ENCODE data around the gene HPN.

DNA sequence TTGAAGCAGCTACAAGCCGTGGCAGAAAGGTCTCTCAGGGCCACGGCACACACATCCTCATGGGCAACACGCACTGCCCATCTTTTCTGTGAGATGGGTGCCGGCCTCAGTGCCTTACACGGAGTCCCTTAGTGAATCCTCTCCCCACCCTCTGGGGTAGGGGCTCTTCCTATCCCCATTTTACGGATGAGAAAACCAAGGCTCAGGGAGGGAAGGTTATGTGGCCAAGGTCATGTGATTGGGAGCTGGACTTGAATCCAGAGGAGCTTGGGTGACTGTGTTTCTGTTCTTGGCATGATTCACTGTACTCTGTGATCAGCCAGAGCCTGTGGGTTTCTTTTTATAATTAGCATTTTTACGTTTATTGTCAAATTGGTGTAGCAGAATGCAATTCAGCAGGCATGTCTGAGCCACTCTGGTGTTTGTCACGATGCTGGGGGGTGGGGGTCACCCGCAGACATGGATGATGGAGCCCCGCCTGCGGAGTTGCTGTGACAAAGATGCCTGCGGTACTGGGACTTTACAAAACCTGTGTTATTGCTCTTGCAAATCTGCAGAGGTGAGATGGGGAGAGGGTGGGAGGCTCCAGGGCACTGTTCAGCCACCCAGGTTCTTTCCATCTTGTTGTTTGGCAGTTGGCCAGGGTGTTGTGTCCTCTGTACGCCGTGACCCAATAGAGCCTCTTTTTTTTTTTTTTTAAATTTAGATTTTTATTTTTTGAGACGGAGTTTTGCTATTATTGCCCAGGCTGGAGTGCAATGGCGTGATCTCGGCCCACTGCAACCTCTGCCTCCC is 6.7 kb upstream of the HPN start:
- TF ChIP-seq, protein P1, sequence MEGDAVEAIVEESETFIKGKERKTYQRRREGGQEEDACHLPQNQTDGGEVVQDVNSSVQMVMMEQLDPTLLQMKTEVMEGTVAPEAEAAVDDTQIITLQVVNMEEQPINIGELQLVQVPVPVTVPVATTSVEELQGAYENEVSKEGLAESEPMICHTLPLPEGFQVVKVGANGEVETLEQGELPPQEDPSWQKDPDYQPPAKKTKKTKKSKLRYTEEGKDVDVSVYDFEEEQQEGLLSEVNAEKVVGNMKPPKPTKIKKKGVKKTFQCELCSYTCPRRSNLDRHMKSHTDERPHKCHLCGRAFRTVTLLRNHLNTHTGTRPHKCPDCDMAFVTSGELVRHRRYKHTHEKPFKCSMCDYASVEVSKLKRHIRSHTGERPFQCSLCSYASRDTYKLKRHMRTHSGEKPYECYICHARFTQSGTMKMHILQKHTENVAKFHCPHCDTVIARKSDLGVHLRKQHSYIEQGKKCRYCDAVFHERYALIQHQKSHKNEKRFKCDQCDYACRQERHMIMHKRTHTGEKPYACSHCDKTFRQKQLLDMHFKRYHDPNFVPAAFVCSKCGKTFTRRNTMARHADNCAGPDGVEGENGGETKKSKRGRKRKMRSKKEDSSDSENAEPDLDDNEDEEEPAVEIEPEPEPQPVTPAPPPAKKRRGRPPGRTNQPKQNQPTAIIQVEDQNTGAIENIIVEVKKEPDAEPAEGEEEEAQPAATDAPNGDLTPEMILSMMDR (IDR thresholded peaks at IDR 0.05; ENCODE audit: low read length), result no peak
- TF ChIP-seq EZH2 (IDR thresholded peaks at IDR 0.05; ENCODE audit: borderline replicate concordance, low read length), result no peak
